Neuronal stem cell (in vitro differentiated cells): ENCODE measurements around the gene SEL1L.

Source experiments
- DNase-seq: peaks from one replicate; pipeline ENCODE4 v3.0.0-alpha.2; 2013; ENCODE audit warnings: low spot score
- H2AFZ ChIP-seq: one replicate; pipeline ENCODE4 v1.6.1; 2013; ENCODE audit warnings: mild to moderate bottlenecking, low read length, inconsistent platforms
- H2AK5ac ChIP-seq: 2 replicates; pipeline ENCODE4 v1.6.1; 2013; ENCODE audit warnings: low read depth, mild to moderate bottlenecking, inconsistent platforms, low read length, moderate library complexity, mixed read lengths
- H2BK120ac ChIP-seq: 2 replicates; pipeline ENCODE4 v1.6.1; 2013; ENCODE audit warnings: low read depth, mild to moderate bottlenecking, inconsistent platforms, low read length, moderate library complexity, mixed read lengths
- H2BK12ac ChIP-seq: one replicate; pipeline ENCODE4 v1.6.1; 2013; ENCODE audit warnings: low read length, inconsistent platforms
- H2BK15ac ChIP-seq: 2 replicates; pipeline ENCODE4 v1.6.1; 2013; ENCODE audit warnings: mild to moderate bottlenecking, low read length, inconsistent platforms, mixed read lengths
- H2BK5ac ChIP-seq: one replicate; pipeline ENCODE4 v1.6.1; 2013; ENCODE audit warnings: inconsistent platforms, mild to moderate bottlenecking, low read length, moderate library complexity
- H3K14ac ChIP-seq: one replicate; pipeline ENCODE4 v1.6.1; 2013; ENCODE audit warnings: low read length, inconsistent platforms
- H3K18ac ChIP-seq: 2 replicates; pipeline ENCODE4 v1.6.1; 2013; ENCODE audit warnings: low read length, inconsistent platforms
- H3K23ac ChIP-seq: 2 replicates; pipeline ENCODE4 v1.6.1; 2013; ENCODE audit warnings: low read depth, mild to moderate bottlenecking, mixed read lengths, low read length, inconsistent platforms; ENCODE audit not compliant: poor library complexity
- H3K27ac ChIP-seq: replicated peaks from 3 replicates; pipeline ENCODE4 v1.5.1; 2013; ENCODE audit warnings: low read length, inconsistent platforms
- H3K27me3 ChIP-seq, 3 experiments: 2 replicates each; pipeline ENCODE4 v1.6.1; 2013; ENCODE audit warnings: low read length in 3 of 3, mild to moderate bottlenecking in 2 of 3, inconsistent platforms in 1 of 3, low read depth in 1 of 3, mixed read lengths in 1 of 3, moderate library complexity in 1 of 3; ENCODE audit not compliant: control insufficient read depth in 3 of 3, insufficient read depth in 3 of 3
- H3K36me3 ChIP-seq, 2 donors: replicated peaks in 1 of 2; 2 replicates each; pipeline ENCODE4 v1.6.1; 2013; ENCODE audit warnings: low read length in 2 of 2; ENCODE audit not compliant: control insufficient read depth in 2 of 2, insufficient read depth in 2 of 2
- H3K4ac ChIP-seq: 2 replicates; pipeline ENCODE4 v1.6.1; 2013; ENCODE audit warnings: inconsistent platforms, mild to moderate bottlenecking, low read length, moderate library complexity
- H3K4me1 ChIP-seq, 2 donors: 1 replicate in 1 of 2; 2 replicates in 1 of 2; pipeline ENCODE4 v1.6.1; 2013; ENCODE audit warnings: low read length in 2 of 2, low read depth in 1 of 2; ENCODE audit not compliant: control insufficient read depth in 2 of 2, insufficient read depth in 1 of 2
- H3K4me2 ChIP-seq: one replicate; pipeline ENCODE4 v1.6.1; 2013; ENCODE audit warnings: mild to moderate bottlenecking, low read length, inconsistent platforms; ENCODE audit not compliant: insufficient read depth, poor library complexity, severe bottlenecking
- H3K4me3 ChIP-seq, 2 donors: 2 replicates each; pipeline ENCODE4 v1.5.1; 2013; ENCODE audit warnings: low read length in 2 of 2, mild to moderate bottlenecking in 2 of 2, inconsistent platforms in 1 of 2, moderate library complexity in 1 of 2
- H3K79me1 ChIP-seq: one replicate; pipeline ENCODE4 v1.6.1; 2013; ENCODE audit warnings: low read depth, mild to moderate bottlenecking, inconsistent platforms, low read length, moderate library complexity
- H3K9ac ChIP-seq: one replicate; pipeline ENCODE4 v1.6.1; 2013; ENCODE audit warnings: mild to moderate bottlenecking, low read depth, low read length, inconsistent platforms; ENCODE audit not compliant: poor library complexity
- H3K9me3 ChIP-seq, 2 donors: replicated peaks in 1 of 2; 2 replicates each; pipeline versions ENCODE3 to v1.6.1; 2013; ENCODE audit warnings: low read length in 2 of 2, mild to moderate bottlenecking in 2 of 2, inconsistent platforms in 1 of 2, low read depth in 1 of 2, mixed read lengths in 1 of 2, moderate library complexity in 1 of 2; ENCODE audit not compliant: control insufficient read depth in 2 of 2, insufficient read depth in 1 of 2
- H4K8ac ChIP-seq: one replicate; pipeline ENCODE4 v1.6.1; 2013; ENCODE audit warnings: low read depth, mild to moderate bottlenecking, inconsistent platforms, low read length, moderate library complexity
- H4K91ac ChIP-seq: one replicate; pipeline ENCODE4 v1.6.1; 2013; ENCODE audit warnings: low read length, low read depth, mild to moderate bottlenecking, inconsistent platforms; ENCODE audit not compliant: poor library complexity
- WGBS, 2 donors: extraction: QIAGEN DNeasy Blood & Tissue Kit; methylation state at CpG; one replicate each; pipeline ENCODE4 v1.1.7; 2013; ENCODE audit warnings: missing lambda C conversion rate in 2 of 2, mixed read lengths in 1 of 2; ENCODE audit not compliant: insufficient read length in 2 of 2, insufficient replicate concordance in 1 of 2; ENCODE audit errors: extremely low coverage in 2 of 2; 5-methylcytosine and 5-hydroxymethylcytosine counted together

Gene SEL1L

DNA sequence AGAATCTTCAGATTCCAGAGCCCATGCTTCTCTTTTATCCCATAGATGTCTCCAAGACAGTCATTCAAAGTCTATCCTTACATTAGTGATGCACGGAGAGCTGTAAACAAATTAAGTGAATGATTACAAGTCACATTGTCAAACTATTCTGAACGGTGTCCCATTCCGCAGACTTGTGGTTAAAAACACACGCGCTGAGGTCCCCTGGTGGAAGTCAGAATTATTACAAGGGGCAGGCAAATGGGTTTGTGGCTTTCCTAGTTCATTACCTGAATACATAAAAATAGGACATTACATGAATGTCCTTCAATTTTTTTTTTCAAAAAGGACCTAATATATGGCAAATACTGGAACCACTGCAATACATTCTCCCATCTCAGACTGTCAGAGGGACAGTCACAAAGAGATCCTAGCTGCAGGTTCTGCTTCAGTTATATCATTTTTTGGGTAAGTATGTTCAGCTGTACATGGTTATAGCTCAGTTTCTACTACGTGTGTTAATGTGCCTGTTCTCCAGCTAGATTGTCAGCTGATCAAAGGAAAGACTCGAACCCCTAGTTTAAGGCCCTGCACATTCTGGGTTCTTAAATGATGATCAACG is 80.4 kb downstream of the SEL1L start:
- Histone ChIP-seq H2AK5ac (no peak overlapping the region), H3K9ac (no peak overlapping the region), H4K91ac (no peak overlapping the region), H3K4ac (no peak overlapping the region), H3K27ac (no peak overlapping the region), H3K23ac (no peak overlapping the region), H3K18ac (no peak overlapping the region), H2BK120ac (no peak overlapping the region), H3K36me3 (no peaks in the 10 kb centered on the region), H3K27me3 (no peaks in the 10 kb centered on the region), H3K4me1 (peaks cover 14 to 15% of the 10 kb centered on the region in 2 donors), H4K8ac (no peak overlapping the region), H2BK5ac (no peak overlapping the region), H3K4me3 (no peak overlapping the region), H3K14ac (no peak overlapping the region), H2AFZ (peak overlapping the region; percentile 77), H3K79me1 (no peaks in the 10 kb centered on the region), H3K9me3 (no peaks in the 10 kb centered on the region), H2BK12ac (no peak overlapping the region), H2BK15ac (no peak overlapping the region), H3K4me2 (no peak overlapping the region)
- no CpG with 5 or more reads among the region's 8 CpGs for WGBS, 2 donors
- DNase-seq, result peak; percentile 38

DNA sequence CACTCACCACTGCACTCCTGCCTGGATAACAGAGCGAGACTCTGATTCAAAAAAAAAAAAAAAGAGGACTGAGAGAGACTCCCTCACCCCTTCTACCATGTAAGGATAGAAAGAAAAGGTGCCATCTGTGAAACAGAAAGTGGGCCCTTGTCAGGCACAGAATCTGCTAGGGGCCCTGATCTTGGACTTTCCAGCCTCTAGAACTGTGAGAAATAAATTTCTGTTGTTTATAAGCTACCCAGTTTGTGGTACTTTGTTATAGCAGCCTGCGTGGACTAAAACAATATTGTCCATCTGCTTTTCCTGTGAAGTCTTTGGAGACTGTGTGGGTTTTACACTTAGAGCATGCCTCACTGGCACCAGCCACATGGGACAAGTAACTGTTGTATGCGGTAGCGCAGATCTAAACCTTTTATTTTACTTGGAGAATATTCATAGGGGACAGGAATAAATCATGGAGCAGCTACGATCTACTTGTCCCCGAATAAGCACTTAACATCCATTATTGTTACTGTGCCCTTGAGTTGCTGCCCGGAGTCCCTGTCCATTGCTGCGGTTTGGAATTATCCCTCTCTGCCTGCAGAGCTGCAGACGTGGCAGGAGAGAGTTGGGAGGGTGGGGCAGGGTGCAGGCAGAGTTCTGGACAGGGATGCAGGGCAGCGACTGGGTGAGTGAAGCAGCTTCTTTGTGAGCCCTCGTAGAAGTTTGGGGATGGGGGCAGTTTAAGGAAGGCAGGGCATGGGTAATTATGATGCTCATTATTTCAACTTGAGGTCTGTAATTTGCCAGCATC is 81.1 kb downstream of the SEL1L start:
- no peak overlapping the region for H2BK12ac ChIP-seq
- no peaks in the 10 kb centered on the region for H3K79me1 ChIP-seq
- H3K9me3 ChIP-seq, result no peaks in the 10 kb centered on the region
- WGBS, 2 donors, result no CpG with 5 or more reads among the region's 11 CpGs
- H2BK5ac ChIP-seq, result no peak overlapping the region
- peaks cover 14 to 15% of the 10 kb centered on the region in 2 donors for H3K4me1 ChIP-seq
- H4K8ac ChIP-seq, result no peak overlapping the region
- no peak overlapping the region for H3K18ac ChIP-seq
- H2BK15ac ChIP-seq, result no peak overlapping the region
- no peak overlapping the region for H3K9ac ChIP-seq
- no peaks in the 10 kb centered on the region for H3K27me3 ChIP-seq
- H3K27ac ChIP-seq, result no peak overlapping the region
- no peak overlapping the region for H3K23ac ChIP-seq
- DNase-seq, result no peak
- H2AK5ac ChIP-seq, result no peak overlapping the region
- no peak overlapping the region for H3K4me2 ChIP-seq
- H3K36me3 ChIP-seq, result no peaks in the 10 kb centered on the region
- H4K91ac ChIP-seq, result no peak overlapping the region
- peak overlapping the region; percentile 77 for H2AFZ ChIP-seq
- no peak overlapping the region for H3K4me3 ChIP-seq
- no peak overlapping the region for H3K14ac ChIP-seq
- H2BK120ac ChIP-seq, result no peak overlapping the region
- H3K4ac ChIP-seq, result no peak overlapping the region

DNA sequence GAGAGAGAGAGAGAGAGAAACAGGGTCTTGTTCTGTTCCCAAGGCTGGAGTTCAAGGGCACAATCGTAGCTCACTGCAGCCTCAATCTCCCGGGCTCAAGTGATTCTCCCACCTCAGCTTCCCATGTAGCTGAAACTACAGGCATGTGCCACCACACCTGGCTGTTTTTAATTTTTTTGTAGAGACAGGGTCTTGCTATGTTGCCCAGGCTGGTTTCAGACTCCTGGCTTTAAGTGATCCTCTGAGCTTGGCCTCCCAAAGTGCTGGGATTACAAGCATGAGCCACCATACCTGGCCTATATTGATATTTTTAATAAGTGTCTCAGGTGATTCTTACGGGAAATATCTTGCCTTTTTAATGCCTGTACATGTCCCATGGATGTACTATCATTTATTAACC is 82.7 kb downstream of the SEL1L start:
- H2BK5ac ChIP-seq, result no peak overlapping the region
- DNase-seq, result no peak
- no peak overlapping the region for H3K27ac ChIP-seq
- H3K4me1 ChIP-seq, result peaks cover 14 to 15% of the 10 kb centered on the region in 2 donors
- no peaks in the 10 kb centered on the region for H3K36me3 ChIP-seq
- no peak overlapping the region for H2BK15ac ChIP-seq
- no peak overlapping the region for H2BK120ac ChIP-seq
- H3K9me3 ChIP-seq, result no peaks in the 10 kb centered on the region
- H4K91ac ChIP-seq, result no peak overlapping the region
- H2AK5ac ChIP-seq, result no peak overlapping the region
- no peak overlapping the region for H3K4me3 ChIP-seq
- no peak overlapping the region for H3K4ac ChIP-seq
- H3K9ac ChIP-seq, result no peak overlapping the region
- no peak overlapping the region for H2AFZ ChIP-seq
- no peak overlapping the region for H4K8ac ChIP-seq
- H3K23ac ChIP-seq, result no peak overlapping the region
- no peaks in the 10 kb centered on the region for H3K27me3 ChIP-seq
- H3K18ac ChIP-seq, result no peak overlapping the region
- H3K79me1 ChIP-seq, result no peaks in the 10 kb centered on the region
- no CpG with 5 or more reads among the region's 3 CpGs for WGBS, 2 donors
- no peak overlapping the region for H3K4me2 ChIP-seq
- H2BK12ac ChIP-seq, result no peak overlapping the region
- no peak overlapping the region for H3K14ac ChIP-seq

DNA sequence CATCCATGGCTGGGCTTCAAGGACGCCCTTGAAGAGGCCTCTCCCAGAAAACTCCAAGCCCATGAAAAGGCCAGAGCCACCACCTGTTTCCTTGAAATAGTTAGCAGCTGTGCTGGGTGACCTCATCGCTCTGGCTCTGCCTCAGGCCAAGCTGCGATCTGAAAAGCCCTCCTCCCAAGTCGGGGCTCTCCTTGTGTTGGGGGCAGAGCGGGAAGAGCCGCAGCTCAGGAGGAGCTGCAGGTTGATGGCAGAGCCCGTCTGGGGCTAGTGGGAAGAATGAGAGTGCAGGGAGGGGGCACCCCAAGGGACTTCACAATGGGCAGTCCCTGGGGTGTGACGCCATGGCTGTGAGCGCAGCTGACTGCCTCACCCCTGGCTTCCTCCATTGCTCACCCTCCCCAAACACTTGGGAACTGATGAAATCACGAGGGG is 83.5 kb downstream of the SEL1L start:
- Histone ChIP-seq H3K79me1 (no peaks in the 10 kb centered on the region), H3K9me3 (no peaks in the 10 kb centered on the region), H3K4me3 (no peak overlapping the region), H4K8ac (no peak overlapping the region), H2BK120ac (no peak overlapping the region), H3K27ac (no peak overlapping the region), H3K27me3 (no peaks in the 10 kb centered on the region), H3K18ac (peak overlapping the region; percentile 83), H2BK15ac (no peak overlapping the region), H3K4me2 (no peak overlapping the region), H3K14ac (no peak overlapping the region), H3K23ac (no peak overlapping the region), H3K9ac (no peak overlapping the region), H2AFZ (peak overlapping the region; percentile 51), H2BK5ac (no peak overlapping the region), H3K4ac (no peak overlapping the region), H2AK5ac (no peak overlapping the region), H2BK12ac (no peak overlapping the region), H3K36me3 (no peaks in the 10 kb centered on the region), H4K91ac (no peak overlapping the region), H3K4me1 (peaks cover 14 to 15% of the 10 kb centered on the region in 2 donors)
- no CpG with 5 or more reads among the region's 10 CpGs for WGBS, 2 donors
- DNase-seq, result no peak
